GM10248 (cell line): ENCODE results near the gene PROM1.

ENCODE experiments used
- CTCF ChIA-PET: fragments of 300-600 bp; sonication (Branson Sonifier 250); formaldehyde crosslinking; extraction: SDS; loops from one replicate; lab custom pipeline; 2021; ENCODE audit warnings: antibody characterized with exemption; lab: Yijun Ruan, JAX
- POLR2A ChIA-PET: fragments of 350-650 bp; sonication (Branson Sonifier 250); formaldehyde crosslinking; extraction: SDS; loops from one replicate; lab custom pipeline; 2020; ENCODE audit warnings: antibody characterized with exemption; lab: Yijun Ruan, JAX
- DNase-seq: peaks from one replicate; pipeline ENCODE4 v3.0.0; 2012; ENCODE audit errors: extremely low spot score
- CTCF ChIP-seq: IDR thresholded peaks from 2 replicates; pipeline ENCODE4 v1.5.1; 2012; ENCODE audit warnings: mild to moderate bottlenecking, low read depth; ENCODE audit errors: extremely low read depth, missing control alignments, control extremely low read depth

Gene PROM1

DNA sequence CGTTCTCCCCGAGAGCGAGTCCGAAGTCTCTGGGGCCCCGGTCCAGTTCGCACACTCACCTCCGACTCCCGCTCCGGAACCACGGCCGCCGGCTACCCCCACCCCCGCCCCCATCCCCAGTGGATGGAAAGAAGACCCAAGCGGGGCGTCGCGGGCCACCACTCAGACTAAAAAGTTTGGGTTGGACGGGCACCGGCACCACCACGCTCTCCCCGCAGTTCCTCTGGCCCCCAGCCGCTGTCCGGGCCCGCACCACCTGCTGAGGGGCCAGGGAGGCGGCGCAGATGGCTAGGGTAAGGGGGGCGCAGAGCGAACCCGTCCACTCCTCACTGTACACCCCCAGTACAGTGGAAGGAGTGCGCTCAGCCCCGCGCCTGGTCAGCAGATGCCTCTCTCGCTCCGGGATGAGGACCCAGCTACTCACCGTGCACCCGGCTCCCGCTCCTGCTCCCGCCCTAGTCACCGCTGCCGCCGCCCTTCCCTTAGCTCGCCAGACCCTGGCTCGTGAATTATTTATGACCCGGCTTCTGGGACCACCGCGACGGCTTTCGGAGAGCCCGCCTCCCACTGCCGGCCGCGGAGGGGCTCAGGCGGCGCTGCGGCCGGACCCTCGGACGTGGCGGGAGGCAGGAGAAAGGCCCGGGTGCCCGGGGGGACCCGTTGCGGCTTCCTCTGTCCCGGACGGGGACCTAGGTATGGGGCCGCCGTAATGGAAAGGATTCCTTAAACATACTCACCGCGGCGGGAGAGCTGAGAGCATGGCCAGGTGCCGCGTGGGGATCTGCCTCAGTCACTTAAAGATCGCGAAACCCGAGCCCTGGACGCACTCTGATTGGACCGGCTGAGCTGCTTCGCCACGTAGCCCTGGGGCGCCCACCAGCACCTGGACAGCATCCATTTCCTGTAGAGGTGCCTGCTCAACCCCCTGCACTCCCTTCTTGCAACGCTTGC, at the start of gene PROM1:
Gene PROM1, minus strand, starts transcription at position 783 of the 951 bp plus-strand sequence. CDS start 8,117 bp downstream, outside the sequence.
- CTCF ChIA-PET, result no interaction called here
- no peak for DNase-seq
- POLR2A ChIA-PET, result no interaction called here
- TF ChIP-seq CTCF, result no peak

DNA sequence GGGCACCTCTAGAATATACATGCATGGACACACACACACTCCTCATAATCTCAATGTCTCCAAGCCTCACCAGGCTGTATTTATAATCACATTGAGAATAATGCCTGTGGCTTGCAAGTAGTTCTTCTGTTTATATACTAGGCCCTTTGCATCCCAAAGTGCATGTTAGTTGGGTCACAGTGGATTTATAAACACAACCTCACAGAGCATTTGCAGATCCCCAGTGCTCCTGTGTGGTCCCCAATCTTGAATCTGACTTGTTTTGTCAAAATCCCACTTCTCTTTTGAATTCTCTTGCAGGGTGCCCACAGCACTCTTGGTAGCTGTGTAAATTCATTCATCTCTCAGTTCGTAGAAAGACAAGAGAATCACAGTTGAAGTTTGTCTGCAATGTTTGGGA, 49.6 kb upstream of the PROM1 start:
- POLR2A ChIA-PET, result interaction anchor here (1.1 kb wide), 1 partner anchor 25 kb away, joined by 3 read pairs; no protein-coding TSS in a partner anchor
- CTCF ChIA-PET, result no interaction called here
- no peak for TF ChIP-seq CTCF
- DNase-seq, result no peak

- no peak for DNase-seq
- POLR2A ChIA-PET, result no interaction called here
- TF ChIP-seq CTCF, result no peak
- CTCF ChIA-PET, result no interaction called here
Observed at GRCh38 chr4:16131293-16131692, 47.5 kb upstream of the PROM1 start.

DNA sequence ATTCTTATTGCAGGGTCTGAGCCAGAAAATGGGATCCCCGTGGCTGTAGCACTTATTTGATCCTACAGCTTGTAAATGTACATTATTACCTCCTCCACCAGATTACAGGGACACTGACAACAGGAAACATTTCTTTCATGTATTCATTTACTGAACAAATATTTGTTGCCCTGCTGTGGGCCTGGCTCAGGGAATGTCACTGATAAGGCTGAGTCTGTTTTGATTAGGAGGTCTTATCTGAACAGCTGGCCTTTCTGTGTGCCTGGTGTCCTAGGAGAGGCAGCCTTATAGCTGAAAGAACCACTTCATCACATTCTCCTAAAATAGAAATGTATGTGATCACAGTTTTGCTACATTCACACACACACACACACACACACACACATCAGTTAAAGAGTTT, 45.5 kb upstream of the PROM1 start:
- POLR2A ChIA-PET, result no interaction called here
- no peak for TF ChIP-seq CTCF
- DNase-seq, result no peak
- CTCF ChIA-PET, result interaction anchor here (1.0 kb wide), 1 partner anchor 15 kb away, joined by 3 read pairs; no protein-coding TSS in a partner anchor

GRCh38 chr4:16126714-16127113, 42.9 kb upstream of the PROM1 start:
- DNase-seq, result no peak
- CTCF ChIA-PET, result interaction anchor here (1.2 to 1.5 kb wide), 5 partner anchors 8 to 144 kb away, joined by 3 to 4 read pairs (median 3); no protein-coding TSS in a partner anchor
- no peak for TF ChIP-seq CTCF
- POLR2A ChIA-PET, result no interaction called here

GRCh38 chr4:16125571-16126445, 42.0 kb upstream of the PROM1 start:
- CTCF ChIA-PET, result interaction anchor here (1.2 to 1.5 kb wide), 4 partner anchors 9 to 139 kb away, joined by 3 to 4 read pairs (median 3); no protein-coding TSS in a partner anchor
- POLR2A ChIA-PET, result no interaction called here
- TF ChIP-seq CTCF, result no peak
- DNase-seq, result no peak
